PC-3 (cell line): ENCODE measurements around the gene SLC2A9.

Source experiments
- CTCF ChIP-seq: fragments of 300-600 bp; sonication (generic); conservative IDR thresholded peaks from 2 replicates; pipeline ENCODE4 v1.5.1; 2017; ENCODE audit warnings: antibody characterized with exemption, low read depth, mild to moderate bottlenecking, low read length
- EZH2phosphoT487 ChIP-seq: fragments of 300-600 bp; sonication (generic); IDR thresholded peaks from 2 replicates; pipeline ENCODE4 v1.6.1; 2018; ENCODE audit warnings: mild to moderate bottlenecking, antibody characterized with exemption, low read length, borderline replicate concordance

- TF ChIP-seq CTCF (no peak), EZH2phosphoT487 (no peak)
Measured at GRCh38 chr4:10019521-10020051, 1.7 kb downstream of the SLC2A9 start.
